ENCODE results near the gene CHN1.

- TF ChIP-seq POLR2A (IDR thresholded peaks at IDR 0.05; ENCODE audit: low read depth, low read length), result no peak
- no peak for TF ChIP-seq POLR2AphosphoS5 (IDR thresholded peaks at IDR 0.05; ENCODE audit: low read depth, low read length)
- TF ChIP-seq TAF1 (IDR thresholded peaks at IDR 0.05; ENCODE audit: borderline replicate concordance, low read depth, low read length), result no peak
Observed at GRCh38 chr2:174979996-174980395, 25.2 kb downstream of the CHN1 start.
